Bronchial epithelial cell (primary cell): ENCODE data around the gene CYP2W1. TPM values are rescaled to one million over a fixed set of nuclear protein-coding genes. Genes with fewer than 3 reads are reported as not detected.

ENCODE experiments used
- DNase-seq: peaks from one replicate; pipeline ENCODE4 v3.0.0-alpha.2; 2010; ENCODE audit warnings: low read depth
- FAIRE-seq: peaks from 2 replicates; lab custom pipeline; 2011; peaks lifted over from hg19 to GRCh38; lab: Jason Lieb, UNC
- H3K27me3 ChIP-seq: 2 replicates; pipeline ENCODE4 v1.5.1; 2011; ENCODE audit warnings: low read length; ENCODE audit not compliant: control insufficient read depth, insufficient read depth
- H3K36me3 ChIP-seq: 2 replicates; pipeline ENCODE4 v1.5.1; 2011; ENCODE audit warnings: low read length; ENCODE audit not compliant: control insufficient read depth, insufficient read depth
- H3K4me3 ChIP-seq: 2 replicates; pipeline ENCODE4 v1.5.1; 2011; ENCODE audit warnings: mild to moderate bottlenecking, low read depth, low read length, control low read depth
- total RNA-seq: library from RNA; depleted of rRNA; stranded (reverse); fragments of >200 nt; gene quantifications from 2 replicates; pipeline ENCODE4 v1.2.1, GENCODE V29; 2014
- TF ChIP-seq, protein P1 (sequence below): IDR thresholded peaks from 2 replicates; pipeline ENCODE4 v1.5.1; 2011; ENCODE audit warnings: mild to moderate bottlenecking, moderate library complexity, low read length, control low read depth, inconsistent platforms; ENCODE audit not compliant: insufficient read depth, severe bottlenecking

CYP2W1 gene
- total RNA-seq, 1 donor from 2014 or later: not detected

DNA sequence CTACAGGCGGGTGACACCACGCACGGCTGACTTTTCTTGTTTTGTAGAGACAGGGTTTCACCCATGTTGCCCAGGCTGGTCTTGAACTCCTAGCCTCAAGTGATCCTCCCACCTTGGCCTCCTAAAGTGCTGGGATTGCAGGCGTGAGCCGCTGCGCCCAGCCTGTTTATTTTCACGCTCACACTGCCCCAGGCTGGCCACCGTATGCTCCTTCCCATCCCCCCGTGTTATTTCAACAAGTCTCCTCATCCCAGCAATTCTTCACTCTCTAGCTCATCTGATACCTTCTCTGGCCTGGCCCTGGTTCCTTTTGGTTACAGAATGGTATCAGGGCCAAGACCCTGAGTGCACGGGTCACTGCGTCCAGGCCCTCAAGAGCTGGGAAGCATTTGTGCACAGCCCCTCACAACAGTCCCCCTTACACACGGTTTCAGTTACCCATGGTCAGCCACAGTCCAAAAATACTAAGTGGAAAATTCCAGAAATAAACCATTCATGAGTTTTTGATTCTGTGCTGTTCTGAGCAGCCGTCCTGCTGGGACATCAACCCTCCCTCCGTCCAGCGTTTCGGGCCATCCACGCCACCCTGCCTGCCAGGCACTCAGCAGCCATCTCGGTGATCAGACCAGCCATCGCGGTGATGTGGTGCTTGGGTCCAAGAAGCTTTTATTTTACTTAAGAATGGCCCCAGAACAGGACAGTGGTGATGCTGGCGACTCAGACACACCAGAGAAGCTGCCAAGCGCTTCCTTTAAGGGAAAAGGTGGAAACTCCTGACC is 16.5 kb upstream of the CYP2W1 start:
- H3K36me3 ChIP-seq: peaks cover 11% of the 10 kb centered on the region
- H3K4me3 ChIP-seq: no peak overlapping the region
- no peak for FAIRE-seq
- H3K27me3 ChIP-seq: no peaks in the 10 kb centered on the region
- TF ChIP-seq, protein P1, sequence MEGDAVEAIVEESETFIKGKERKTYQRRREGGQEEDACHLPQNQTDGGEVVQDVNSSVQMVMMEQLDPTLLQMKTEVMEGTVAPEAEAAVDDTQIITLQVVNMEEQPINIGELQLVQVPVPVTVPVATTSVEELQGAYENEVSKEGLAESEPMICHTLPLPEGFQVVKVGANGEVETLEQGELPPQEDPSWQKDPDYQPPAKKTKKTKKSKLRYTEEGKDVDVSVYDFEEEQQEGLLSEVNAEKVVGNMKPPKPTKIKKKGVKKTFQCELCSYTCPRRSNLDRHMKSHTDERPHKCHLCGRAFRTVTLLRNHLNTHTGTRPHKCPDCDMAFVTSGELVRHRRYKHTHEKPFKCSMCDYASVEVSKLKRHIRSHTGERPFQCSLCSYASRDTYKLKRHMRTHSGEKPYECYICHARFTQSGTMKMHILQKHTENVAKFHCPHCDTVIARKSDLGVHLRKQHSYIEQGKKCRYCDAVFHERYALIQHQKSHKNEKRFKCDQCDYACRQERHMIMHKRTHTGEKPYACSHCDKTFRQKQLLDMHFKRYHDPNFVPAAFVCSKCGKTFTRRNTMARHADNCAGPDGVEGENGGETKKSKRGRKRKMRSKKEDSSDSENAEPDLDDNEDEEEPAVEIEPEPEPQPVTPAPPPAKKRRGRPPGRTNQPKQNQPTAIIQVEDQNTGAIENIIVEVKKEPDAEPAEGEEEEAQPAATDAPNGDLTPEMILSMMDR: no peak
- no peak for DNase-seq

DNA sequence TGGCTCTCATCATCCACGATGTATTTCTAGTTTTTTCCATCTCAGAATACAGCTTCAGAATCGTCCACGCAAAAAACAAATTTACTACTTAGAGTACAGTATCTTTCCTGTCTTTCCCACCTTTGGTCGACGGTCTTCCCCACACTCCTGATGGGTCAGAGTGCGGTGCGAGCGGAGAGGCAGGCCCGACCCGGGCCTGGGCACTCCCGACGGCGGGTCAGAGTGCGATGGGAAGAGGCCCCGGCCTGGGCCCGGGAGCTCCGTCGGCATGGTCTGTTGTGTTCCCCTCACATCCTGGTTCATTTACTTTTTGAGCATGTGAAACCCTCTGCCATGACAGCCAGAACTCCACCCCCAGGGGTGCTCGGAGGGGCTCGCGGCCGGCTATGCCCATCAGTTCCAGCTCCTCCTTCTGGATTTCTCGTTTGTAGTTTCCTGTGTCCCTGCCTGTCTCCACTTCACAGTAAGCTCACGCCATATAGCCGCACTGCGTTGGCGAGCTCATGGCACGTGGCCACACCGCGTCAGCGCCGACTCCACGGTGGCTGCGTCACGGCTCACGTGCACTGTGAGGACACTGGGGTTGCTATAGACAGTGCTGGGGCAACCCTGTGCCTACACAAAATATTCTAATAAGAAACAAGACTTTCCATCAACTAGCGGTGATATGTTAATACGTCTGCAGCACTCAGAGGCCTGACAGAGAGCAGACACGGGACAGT is 15.5 kb upstream of the CYP2W1 start:
- H3K36me3 ChIP-seq: peaks cover 13% of the 10 kb centered on the region
- TF ChIP-seq, protein P1: no peak
- H3K27me3 ChIP-seq: no peaks in the 10 kb centered on the region
- FAIRE-seq (no peak), DNase-seq (no peak)
- H3K4me3 ChIP-seq: no peak overlapping the region

DNA sequence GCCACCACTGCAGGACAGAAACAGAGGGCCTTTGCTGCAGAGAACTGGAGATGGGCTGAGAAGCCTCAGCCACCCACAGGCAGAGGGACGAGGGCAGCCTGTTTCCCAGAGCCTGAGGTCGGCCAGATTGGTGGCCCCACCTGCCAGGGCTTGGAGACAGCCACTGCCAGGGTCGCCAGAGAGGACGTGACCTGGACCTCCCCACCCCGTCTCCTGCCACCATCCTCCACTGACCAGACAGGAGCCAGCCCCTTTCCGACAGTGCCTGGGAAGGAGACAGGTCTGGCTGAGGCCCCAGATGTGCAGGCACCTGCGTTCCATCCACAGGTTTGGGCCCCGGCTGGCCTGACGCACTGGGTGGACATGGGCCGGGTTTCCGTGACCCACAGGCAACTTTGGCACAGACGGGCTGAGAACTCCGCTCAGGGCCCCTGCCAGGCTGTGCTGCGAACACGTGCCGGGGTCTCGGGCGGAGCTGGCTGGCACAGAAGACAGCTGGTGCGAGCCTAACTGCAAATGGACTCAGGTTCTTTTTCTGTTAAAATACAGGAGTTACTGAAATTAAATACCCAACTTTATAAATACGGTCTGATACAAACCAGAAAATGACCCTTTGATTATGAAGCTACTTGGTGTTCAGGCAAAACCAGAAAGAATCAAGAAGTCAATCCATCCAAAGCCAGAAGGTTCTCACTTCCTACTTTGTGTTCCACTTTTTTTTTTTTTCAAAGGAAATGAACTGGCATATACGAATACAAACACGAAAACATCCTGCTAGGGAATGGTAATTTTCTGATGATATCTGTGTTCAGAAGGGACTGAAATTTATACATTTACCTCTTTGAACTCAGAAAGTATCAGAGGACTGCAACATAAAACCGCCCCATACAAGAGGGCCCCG is 14.5 kb upstream of the CYP2W1 start:
- peaks cover 17% of the 10 kb centered on the region for H3K36me3 ChIP-seq
- TF ChIP-seq, protein P1: no peak
- FAIRE-seq (no peak), DNase-seq (no peak)
- no peaks in the 10 kb centered on the region for H3K27me3 ChIP-seq
- no peak overlapping the region for H3K4me3 ChIP-seq

DNA sequence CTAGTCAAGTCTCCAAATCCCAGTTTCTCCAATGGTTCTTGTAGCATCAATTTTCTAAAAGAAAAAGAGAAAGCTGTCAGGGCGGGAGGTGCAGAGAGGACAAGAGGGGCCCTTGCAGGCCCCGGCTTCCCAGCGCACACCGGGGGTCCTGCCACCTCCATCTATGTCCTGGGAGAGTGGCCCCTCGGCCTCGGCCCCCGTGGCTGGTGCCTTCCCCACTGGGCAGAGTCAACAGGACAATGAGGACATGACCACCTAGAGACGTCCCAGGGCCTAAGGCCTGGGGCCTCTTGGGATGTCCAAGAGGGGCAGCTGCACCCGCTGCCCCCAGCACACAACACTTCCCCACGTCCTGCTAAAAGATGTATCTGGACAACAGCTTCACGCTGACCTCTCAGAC is 13.6 kb upstream of the CYP2W1 start:
- DNase-seq: no peak
- no peak for FAIRE-seq
- Histone ChIP-seq H3K36me3 (peaks cover 17% of the 10 kb centered on the region), H3K27me3 (no peaks in the 10 kb centered on the region), H3K4me3 (no peak overlapping the region)
- TF ChIP-seq, protein P1: no peak

DNA sequence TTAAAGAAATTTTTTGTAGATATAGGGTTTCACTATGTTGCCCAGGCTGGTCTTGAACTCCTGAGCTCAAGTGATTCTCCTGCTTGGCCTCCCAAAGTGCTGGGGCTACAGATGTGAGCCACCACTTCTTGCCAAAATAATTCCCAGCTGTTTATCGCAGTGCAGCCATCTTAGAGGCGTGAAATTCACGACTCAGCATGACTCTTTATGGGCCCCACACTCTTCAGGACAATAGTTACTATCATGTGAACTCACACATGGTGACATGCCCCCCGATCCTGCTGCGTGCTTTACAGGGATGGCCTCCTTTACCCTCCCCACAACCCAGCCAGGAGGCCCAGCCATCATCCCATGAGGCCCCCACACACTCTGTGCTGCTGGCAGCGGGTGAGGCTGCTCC is 12.2 kb upstream of the CYP2W1 start:
- FAIRE-seq: no peak
- H3K4me3 ChIP-seq: no peak overlapping the region
- no peak for DNase-seq
- no peaks in the 10 kb centered on the region for H3K27me3 ChIP-seq
- H3K36me3 ChIP-seq: peaks cover 17% of the 10 kb centered on the region
- TF ChIP-seq, protein P1: no peak
